GM19238 (cell line): ENCODE measurements around the gene HNF1A.

Experiments used
- DNase-seq: peaks from one replicate; pipeline ENCODE4 v3.0.0; 2011; ENCODE audit warnings: low spot score; ENCODE audit not compliant: insufficient read length

Gene HNF1A

GRCh38 chr12:120984351-120984898 lies 6.1 kb downstream of the HNF1A start:
- DNase-seq, result no peak

GRCh38 chr12:120988234-120988633 lies 9.9 kb downstream of the HNF1A start:
- DNase-seq, result no peak

- no peak for DNase-seq
These were observed 10.3 kb downstream of the HNF1A start for GRCh38 chr12:120988658-120989057.

GRCh38 chr12:120989687-120990086 lies 11.3 kb downstream of the HNF1A start:
- no peak for DNase-seq

GRCh38 chr12:120990487-120991055 lies 12.2 kb downstream of the HNF1A start:
- DNase-seq, result no peak

GRCh38 chr12:120991965-120992364 lies 13.6 kb downstream of the HNF1A start:
- DNase-seq, result no peak

- no peak for DNase-seq
These were observed 14.6 kb downstream of the HNF1A start for GRCh38 chr12:120992989-120993388.

GRCh38 chr12:120993496-120993895 lies 15.2 kb downstream of the HNF1A start:
- DNase-seq, result no peak

- no peak for DNase-seq
These were observed 15.7 kb downstream of the HNF1A start for GRCh38 chr12:120994059-120994458.

GRCh38 chr12:120994589-120995337 lies 16.4 kb downstream of the HNF1A start:
- no peak for DNase-seq

GRCh38 chr12:120996133-120996746 lies 17.9 kb downstream of the HNF1A start:
- DNase-seq, result no peak

GRCh38 chr12:120997448-120997847 lies 19.1 kb downstream of the HNF1A start:
- DNase-seq, result no peak

- no peak for DNase-seq
These were observed 20.1 kb downstream of the HNF1A start for GRCh38 chr12:120998435-120998834.

- no peak for DNase-seq
These were observed 21.1 kb downstream of the HNF1A start for GRCh38 chr12:120999191-121000120.

GRCh38 chr12:121000530-121000929 lies 22.2 kb downstream of the HNF1A start:
- no peak for DNase-seq

GRCh38 chr12:121001060-121001459 lies 22.7 kb downstream of the HNF1A start:
- DNase-seq, result no peak

GRCh38 chr12:121001841-121002483 lies 23.6 kb downstream of the HNF1A start:
- DNase-seq, result no peak

GRCh38 chr12:121003650-121004049 lies 25.3 kb downstream of the HNF1A start:
- no peak for DNase-seq

GRCh38 chr12:121004253-121004815 lies 26.0 kb downstream of the HNF1A start:
- DNase-seq, result no peak

GRCh38 chr12:121005346-121005815 lies 27.0 kb downstream of the HNF1A start:
- no peak for DNase-seq
